Brain microvascular endothelial cell (primary cell): ENCODE measurements around the gene HAPLN1.

ENCODE experiments used
- DNase-seq: peaks from one replicate; pipeline ENCODE4 v3.0.0-alpha.2; 2020
- H3K27ac ChIP-seq: fragments of 250-450 bp; sonication (Bioruptor Pico); 2 replicates; pipeline ENCODE4 v1.5.1; 2020; ENCODE audit warnings: mild to moderate bottlenecking, moderate library complexity
- H3K27me3 ChIP-seq: fragments of 250-450 bp; sonication (Bioruptor Pico); replicated peaks from 2 replicates; pipeline ENCODE4 v1.5.1; 2020; ENCODE audit warnings: mild to moderate bottlenecking
- H3K36me3 ChIP-seq: fragments of 250-450 bp; sonication (Bioruptor Pico); replicated peaks from 2 replicates; pipeline ENCODE4 v1.5.1; 2020; ENCODE audit warnings: mild to moderate bottlenecking
- H3K4me3 ChIP-seq: 2 replicates; pipeline ENCODE4 v1.5.1; 2011; ENCODE audit warnings: low read depth, mild to moderate bottlenecking, control low read depth, low read length, moderate library complexity
- in situ Hi-C: cut with HindIII; loops from 2 replicates; pipeline ENCODE4 v1.10.0; 2017; ENCODE audit warnings: low sequenced_read_pairs, low pct_ligation_motif_present
- TF ChIP-seq, protein P1 (sequence below): IDR thresholded peaks from 2 replicates; pipeline ENCODE4 v1.5.1; 2011; ENCODE audit warnings: low read depth, mild to moderate bottlenecking, moderate library complexity, low read length, control low read depth, inconsistent platforms; ENCODE audit errors: missing control alignments

HAPLN1 gene

DNA sequence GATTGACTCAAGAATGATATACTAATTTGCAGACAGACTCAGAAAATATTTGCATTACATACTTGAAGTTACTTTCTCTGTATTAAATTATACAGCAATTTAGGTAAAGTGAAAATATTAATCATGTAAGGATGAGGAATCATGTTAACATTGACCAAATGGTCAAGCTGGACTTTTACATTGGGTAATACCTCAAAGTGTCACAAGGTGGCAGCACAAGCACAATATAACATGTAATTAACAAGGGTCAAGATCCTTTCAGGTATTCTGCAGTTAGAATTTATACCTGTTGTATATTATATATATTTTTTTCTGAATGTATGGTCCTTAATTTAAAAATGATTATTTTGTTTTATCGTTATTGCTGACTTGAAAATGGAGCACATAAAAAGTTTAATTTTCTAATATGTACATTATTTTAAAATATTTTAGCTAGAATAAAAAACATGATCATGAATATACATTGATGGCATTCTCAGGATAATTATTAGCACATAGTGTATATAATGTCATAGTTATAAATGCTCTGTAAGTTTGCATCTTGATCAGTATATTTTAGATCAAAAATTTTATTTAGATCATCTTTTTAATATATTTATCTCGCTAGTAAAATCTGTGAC is 8.6 kb downstream of the HAPLN1 start:
- H3K36me3 ChIP-seq, result no peaks in the 10 kb centered on the region
- peak; percentile 53 for DNase-seq
- in situ Hi-C loops, result no loop called here
- no peak overlapping the region for H3K4me3 ChIP-seq
- TF ChIP-seq, protein P1, sequence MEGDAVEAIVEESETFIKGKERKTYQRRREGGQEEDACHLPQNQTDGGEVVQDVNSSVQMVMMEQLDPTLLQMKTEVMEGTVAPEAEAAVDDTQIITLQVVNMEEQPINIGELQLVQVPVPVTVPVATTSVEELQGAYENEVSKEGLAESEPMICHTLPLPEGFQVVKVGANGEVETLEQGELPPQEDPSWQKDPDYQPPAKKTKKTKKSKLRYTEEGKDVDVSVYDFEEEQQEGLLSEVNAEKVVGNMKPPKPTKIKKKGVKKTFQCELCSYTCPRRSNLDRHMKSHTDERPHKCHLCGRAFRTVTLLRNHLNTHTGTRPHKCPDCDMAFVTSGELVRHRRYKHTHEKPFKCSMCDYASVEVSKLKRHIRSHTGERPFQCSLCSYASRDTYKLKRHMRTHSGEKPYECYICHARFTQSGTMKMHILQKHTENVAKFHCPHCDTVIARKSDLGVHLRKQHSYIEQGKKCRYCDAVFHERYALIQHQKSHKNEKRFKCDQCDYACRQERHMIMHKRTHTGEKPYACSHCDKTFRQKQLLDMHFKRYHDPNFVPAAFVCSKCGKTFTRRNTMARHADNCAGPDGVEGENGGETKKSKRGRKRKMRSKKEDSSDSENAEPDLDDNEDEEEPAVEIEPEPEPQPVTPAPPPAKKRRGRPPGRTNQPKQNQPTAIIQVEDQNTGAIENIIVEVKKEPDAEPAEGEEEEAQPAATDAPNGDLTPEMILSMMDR, result peak; percentile 59
- H3K27me3 ChIP-seq, result no peaks in the 10 kb centered on the region
- H3K27ac ChIP-seq, result no peak overlapping the region

DNA sequence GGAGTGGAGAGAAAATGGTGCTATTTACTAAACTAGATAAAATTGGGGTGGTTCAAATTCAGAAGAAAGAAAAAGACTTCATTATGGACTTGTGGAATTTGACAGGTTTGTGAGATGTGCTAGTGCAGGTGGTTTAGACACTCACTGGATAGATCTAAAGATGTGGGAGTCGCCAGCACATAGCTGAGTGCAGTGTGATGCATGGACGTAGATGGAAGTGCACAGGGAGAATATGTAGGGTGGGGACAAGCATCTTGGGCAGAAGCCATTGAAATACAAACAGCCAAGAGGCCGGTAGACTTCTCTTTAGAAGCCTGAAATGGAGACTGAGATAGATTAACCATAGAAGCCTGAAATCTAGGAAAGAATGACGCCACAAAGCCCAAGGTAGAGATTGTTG is 10.7 kb downstream of the HAPLN1 start:
- DNase-seq, result no peak

DNA sequence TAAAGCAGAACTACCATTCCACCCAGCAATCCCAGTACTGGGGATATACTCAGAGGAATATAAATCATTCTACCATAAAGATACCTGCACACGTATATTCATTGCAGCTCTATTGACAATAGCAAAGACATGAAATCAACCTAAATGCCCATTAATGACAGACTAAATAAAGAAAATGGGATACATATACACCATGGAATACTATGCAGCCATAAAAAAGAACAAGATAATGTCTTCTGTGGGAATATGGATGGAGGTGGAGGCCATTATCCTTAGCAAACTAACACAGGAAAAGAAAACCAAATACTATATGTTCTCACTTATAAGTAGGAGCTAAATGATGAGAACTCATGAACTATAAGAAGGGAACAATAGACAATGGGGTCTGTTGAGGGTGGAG is 12.5 kb downstream of the HAPLN1 start:
- H3K4me3 ChIP-seq, result no peak overlapping the region
- no peak overlapping the region for H3K27ac ChIP-seq
- H3K27me3 ChIP-seq, result no peaks in the 10 kb centered on the region
- in situ Hi-C loops, result no loop called here
- TF ChIP-seq, protein P1, result no peak
- H3K36me3 ChIP-seq, result no peaks in the 10 kb centered on the region
- DNase-seq, result no peak

More for the DNA sequence above, 10.7 kb downstream of the HAPLN1 start:
- TF ChIP-seq, protein P1, result no peak
- H3K4me3 ChIP-seq, result no peak overlapping the region
- no peaks in the 10 kb centered on the region for H3K27me3 ChIP-seq
- H3K27ac ChIP-seq, result no peak overlapping the region
- H3K36me3 ChIP-seq, result no peaks in the 10 kb centered on the region
- in situ Hi-C loops, result no loop called here

DNA sequence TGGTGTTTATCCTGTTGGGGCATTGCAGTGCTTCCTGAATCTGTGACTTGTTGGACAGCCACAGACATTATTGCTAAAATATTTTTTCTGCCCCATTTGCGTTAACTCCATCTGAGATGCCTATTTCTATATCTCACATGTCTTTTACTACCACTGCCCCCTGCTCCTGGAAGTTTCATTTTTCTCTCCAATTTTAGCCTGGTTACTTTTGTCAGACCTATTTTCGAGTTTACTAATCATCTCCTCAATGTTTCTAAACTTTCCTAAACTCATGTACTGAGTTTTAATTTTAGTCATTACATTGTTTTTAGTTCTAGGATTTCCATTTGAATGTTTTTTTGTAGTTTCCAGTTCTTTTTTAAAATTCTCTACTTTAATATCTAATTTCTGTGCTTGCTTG is 17.6 kb downstream of the HAPLN1 start:
- Histone ChIP-seq H3K27ac (no peak overlapping the region), H3K4me3 (no peak overlapping the region), H3K36me3 (no peaks in the 10 kb centered on the region), H3K27me3 (no peaks in the 10 kb centered on the region)
- in situ Hi-C loops, result no loop called here
- no peak for DNase-seq
- TF ChIP-seq, protein P1, result no peak

DNA sequence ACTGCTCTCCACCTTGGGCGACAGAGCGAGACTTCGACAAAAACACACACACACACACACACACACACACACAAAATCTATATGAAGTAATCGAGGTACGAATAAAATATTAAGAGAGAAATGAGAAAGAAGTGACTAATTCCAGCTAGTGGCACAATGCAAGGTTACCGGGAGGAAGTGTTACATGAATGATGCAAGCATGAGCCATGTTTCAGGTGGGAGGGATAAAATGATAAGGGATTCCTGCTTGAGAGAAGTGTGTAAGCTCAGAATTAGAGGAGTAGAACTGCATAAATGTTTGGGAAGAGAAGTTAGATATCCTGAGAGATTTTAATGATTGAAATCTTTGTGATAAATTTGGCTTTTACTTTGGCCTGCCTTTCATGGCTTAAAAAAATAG is 18.8 kb downstream of the HAPLN1 start:
- in situ Hi-C loops, result no loop called here
- no peak overlapping the region for H3K4me3 ChIP-seq
- DNase-seq, result no peak
- H3K27ac ChIP-seq, result no peak overlapping the region
- TF ChIP-seq, protein P1, result no peak
- no peaks in the 10 kb centered on the region for H3K36me3 ChIP-seq
- H3K27me3 ChIP-seq, result no peaks in the 10 kb centered on the region

DNA sequence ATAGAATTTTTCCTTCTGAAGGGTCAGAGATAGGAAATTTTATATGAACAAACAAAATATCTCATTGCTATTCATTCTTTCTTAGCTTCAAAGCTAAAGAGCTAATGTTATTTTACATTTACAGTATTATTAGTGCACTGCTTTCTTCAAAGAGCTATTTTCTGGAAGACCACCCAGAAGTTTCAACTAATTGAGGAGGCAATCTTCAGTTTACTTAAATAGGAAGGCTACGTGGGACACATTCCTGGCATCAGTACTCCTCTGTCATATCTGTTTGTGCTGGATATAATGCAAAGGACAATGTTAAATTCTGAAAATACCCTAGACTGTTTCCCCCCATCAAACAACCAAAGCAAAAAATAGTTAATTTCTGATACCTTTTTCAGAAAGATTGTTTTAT is 30.8 kb downstream of the HAPLN1 start:
- no peak for DNase-seq
- no peaks in the 10 kb centered on the region for H3K27me3 ChIP-seq
- H3K27ac ChIP-seq, result no peak overlapping the region
- TF ChIP-seq, protein P1, result no peak
- H3K4me3 ChIP-seq, result no peak overlapping the region
- no peaks in the 10 kb centered on the region for H3K36me3 ChIP-seq
- in situ Hi-C loops, result no loop called here
